GM21515 (cell line): Measurements from ENCODE around the gene HTR2C.

ENCODE experiments used
- ATAC-seq: cut with Tn5 transposase; IDR thresholded peaks from one replicate; pipeline ENCODE4 v1.9.1; 2021; ENCODE audit not compliant: unreplicated experiment

Gene HTR2C

GRCh38 chrX:114952696-114953095 is 368.8 kb downstream of the HTR2C start:
- ATAC-seq: no peak
